OCI-LY1 (cell line): ENCODE results near the gene FRAS1.
"Not testable (repeated sequence)": the region's sequence is repeated elsewhere in the genome, so short reads cannot be mapped to it uniquely, and the experiment has no call there.

Source experiments
- H2AFZ ChIP-seq: fragments of 200-600 bp; sonication (generic), shearing (Covaris generic); 2 replicates; pipeline ENCODE4 v1.6.0; 2014; ENCODE audit warnings: antibody characterized with exemption, mild to moderate bottlenecking, low read length
- H3F3A ChIP-seq: fragments of 200-600 bp; sonication (generic), shearing (Covaris generic); 2 replicates; pipeline ENCODE4 v1.6.0; 2014; ENCODE audit warnings: mild to moderate bottlenecking, antibody characterized with exemption, low read length, moderate library complexity; ENCODE audit not compliant: insufficient read depth
- H3K27ac ChIP-seq: fragments of 200-600 bp; sonication (generic); 2 replicates; pipeline ENCODE4 v1.5.1; 2014; ENCODE audit warnings: low read length, mixed run types, mild to moderate bottlenecking, low read depth; ENCODE audit not compliant: poor library complexity, severe bottlenecking
- H3K27me3 ChIP-seq: fragments of 200-600 bp; sonication (generic); 2 replicates; pipeline ENCODE4 v1.6.0; 2014; ENCODE audit warnings: antibody characterized with exemption, mild to moderate bottlenecking, low read length, moderate library complexity; ENCODE audit not compliant: insufficient read depth
- H3K36me3 ChIP-seq: fragments of 200-600 bp; sonication (generic); 2 replicates; pipeline ENCODE4 v1.6.1; 2014; ENCODE audit warnings: mild to moderate bottlenecking, antibody characterized with exemption, low read length, moderate library complexity, mixed read lengths; ENCODE audit not compliant: insufficient read depth
- H3K4me1 ChIP-seq: fragments of 200-600 bp; sonication (generic); 2 replicates; pipeline ENCODE4 v1.5.1; 2014; ENCODE audit warnings: mild to moderate bottlenecking, low read length, moderate library complexity; ENCODE audit not compliant: insufficient read depth, severe bottlenecking
- H3K4me2 ChIP-seq: fragments of 200-600 bp; sonication (generic), shearing (Covaris generic); 2 replicates; pipeline ENCODE4 v1.6.1; 2014; ENCODE audit warnings: low read length
- H3K4me3 ChIP-seq: fragments of 200-600 bp; sonication (generic); 2 replicates; pipeline ENCODE4 v1.5.1; 2014; ENCODE audit warnings: low read length, low read depth, mild to moderate bottlenecking, mixed read lengths; ENCODE audit not compliant: poor library complexity, severe bottlenecking
- H3K79me2 ChIP-seq: fragments of 200-600 bp; shearing (Covaris generic); 2 replicates; pipeline ENCODE4 v1.6.1; 2016; ENCODE audit warnings: mixed run types, low read length, mixed read lengths; ENCODE audit not compliant: insufficient read depth
- H3K9ac ChIP-seq: fragments of 200-600 bp; sonication (generic), shearing (Covaris generic); 2 replicates; pipeline ENCODE4 v1.6.1; 2014; ENCODE audit warnings: mild to moderate bottlenecking, low read length, mixed read lengths
- H3K9me2 ChIP-seq: fragments of 200-600 bp; sonication (generic), shearing (Covaris generic); 2 replicates; pipeline ENCODE4 v1.6.1; 2014; ENCODE audit warnings: low read depth, mild to moderate bottlenecking, low read length, mixed read lengths
- H3K9me3 ChIP-seq: fragments of 200-600 bp; shearing (Covaris generic); 2 replicates; pipeline ENCODE4 v1.6.1; 2014; ENCODE audit warnings: low read length, mixed read lengths
- H4K20me1 ChIP-seq: fragments of 200-600 bp; sonication (generic), shearing (Covaris generic); 2 replicates; pipeline ENCODE4 v1.6.0; 2016; ENCODE audit warnings: mild to moderate bottlenecking, low read length; ENCODE audit not compliant: insufficient read depth
- CTCF ChIP-seq: fragments of 200-600 bp; sonication (generic), shearing (Covaris generic); IDR thresholded peaks from 2 replicates; pipeline ENCODE4 v1.5.1; 2017; ENCODE audit warnings: mild to moderate bottlenecking, antibody characterized with exemption, low read length, moderate library complexity, mixed read lengths
- EZH2 ChIP-seq: fragments of 200-600 bp; sonication (generic), shearing (Covaris generic); IDR thresholded peaks from 2 replicates; pipeline ENCODE4 v1.8.0; 2017; ENCODE audit warnings: borderline replicate concordance, mixed run types, mild to moderate bottlenecking, antibody characterized with exemption, low read length, moderate library complexity, mixed read lengths

Gene FRAS1

GRCh38 chr4:78545275-78546246 lies 488.4 kb downstream of the FRAS1 start:
- Histone ChIP-seq H3F3A (no peaks in the 10 kb centered on the region), H3K9me3 (no peaks in the 10 kb centered on the region), H3K27ac (no peak overlapping the region), H3K27me3 (no peaks in the 10 kb centered on the region), H3K36me3 (no peaks in the 10 kb centered on the region), H3K79me2 (no peaks in the 10 kb centered on the region), H3K4me1 (no peaks in the 10 kb centered on the region), H3K4me2 (no peak overlapping the region), H3K9ac (no peak overlapping the region), H2AFZ (no peak overlapping the region), H3K9me2 (no peaks in the 10 kb centered on the region), H3K4me3 (no peak overlapping the region), H4K20me1 (no peaks in the 10 kb centered on the region)
- TF ChIP-seq EZH2 (no peak), CTCF (no peak)

- H3K27ac ChIP-seq, H3K9me2 ChIP-seq, H3K4me2 ChIP-seq, H3F3A ChIP-seq, H3K4me3 ChIP-seq, H3K27me3 ChIP-seq, H3K9ac ChIP-seq, H4K20me1 ChIP-seq, H3K36me3 ChIP-seq, H3K79me2 ChIP-seq, H3K9me3 ChIP-seq, H2AFZ ChIP-seq, H3K4me1 ChIP-seq: not testable (repeated sequence)
Observed at GRCh38 chr4:78547899-78548298, 490.8 kb downstream of the FRAS1 start.

GRCh38 chr4:78548889-78549288 lies 491.8 kb downstream of the FRAS1 start:
- not testable (repeated sequence) for H3K36me3 ChIP-seq, H2AFZ ChIP-seq, H3K27ac ChIP-seq, H3K4me3 ChIP-seq, H3K9ac ChIP-seq, H3K27me3 ChIP-seq, H3K79me2 ChIP-seq, H3K9me3 ChIP-seq, H3K4me2 ChIP-seq, H3F3A ChIP-seq, H4K20me1 ChIP-seq, H3K4me1 ChIP-seq, H3K9me2 ChIP-seq

GRCh38 chr4:78551420-78552351 lies 494.6 kb downstream of the FRAS1 start, which contains the start of gene ANXA3:
ANXA3 (plus strand) TSS chr4:78551770; CDS start chr4:78554474, 2,704 bp downstream.
- no peak within 1 kb of the TSS for H2AFZ ChIP-seq

More at GRCh38 chr4:78551420-78552351, 494.6 kb downstream of the FRAS1 start, which contains the start of gene ANXA3:
- no peak for TF ChIP-seq EZH2
- no peak for TF ChIP-seq CTCF
- no peaks in the 10 kb centered on the region for H3K9me3 ChIP-seq
- H3K4me2 ChIP-seq, result no peak within 1 kb of the TSS
- no peak within 1 kb of the TSS for H3K9ac ChIP-seq
- no peaks in the 10 kb centered on the region for H3K36me3 ChIP-seq
- H3K4me3 ChIP-seq, result no peak within 1 kb of the TSS
- H3K79me2 ChIP-seq, result no peaks in the 10 kb centered on the region
- no peaks in the 10 kb centered on the region for H3K4me1 ChIP-seq
- H4K20me1 ChIP-seq, result no peaks in the 10 kb centered on the region
- H3K27ac ChIP-seq, result no peak within 1 kb of the TSS
- no peaks in the 10 kb centered on the region for H3K27me3 ChIP-seq
- H3F3A ChIP-seq, result no peaks in the 10 kb centered on the region
- no peaks in the 10 kb centered on the region for H3K9me2 ChIP-seq
